DMS 273 treated with DMSO at 0.1 percent for 48 hours (cell line): ENCODE measurements around the gene CLEC11A.
"Not testable (repeated sequence)": the region's sequence is repeated elsewhere in the genome, so short reads cannot be mapped to it uniquely, and the experiment has no call there.

ENCODE experiments used
- DNase-seq: peaks from one replicate; lab custom pipeline; 2025; lab: John Stamatoyannopoulos, UW

Gene CLEC11A

GRCh38 chr19:50721441-50722137 lies 1.6 kb upstream of the CLEC11A start:
- DNase-seq = no peak

GRCh38 chr19:50722201-50723013 lies 757 bp upstream of the CLEC11A start:
- no peak for DNase-seq

GRCh38 chr19:50723735-50724521 lies 764 bp downstream of the CLEC11A start:
- no peak for DNase-seq

GRCh38 chr19:50724522-50725217 lies 1.5 kb downstream of the CLEC11A start:
- peak; percentile 77 for DNase-seq

- no peak for DNase-seq
Observed at GRCh38 chr19:50725218-50725910, 2.2 kb downstream of the CLEC11A start.

- no peak for DNase-seq
Observed at GRCh38 chr19:50725911-50726230, 2.7 kb downstream of the CLEC11A start.

GRCh38 chr19:50728084-50728737 lies 5.0 kb downstream of the CLEC11A start:
- no peak for DNase-seq

GRCh38 chr19:50729894-50730293 lies 6.7 kb downstream of the CLEC11A start:
- no peak for DNase-seq

GRCh38 chr19:50735869-50736268 lies 12.7 kb downstream of the CLEC11A start:
- no peak for DNase-seq

- DNase-seq = no peak
Observed at GRCh38 chr19:50736338-50736737, 13.2 kb downstream of the CLEC11A start.

GRCh38 chr19:50739132-50739913 lies 16.2 kb downstream of the CLEC11A start:
- DNase-seq = no peak

- no peak for DNase-seq
Observed at GRCh38 chr19:50739914-50740426, 16.8 kb downstream of the CLEC11A start.

- DNase-seq = no peak
Observed at GRCh38 chr19:50741179-50741933, 18.2 kb downstream of the CLEC11A start.

GRCh38 chr19:50743537-50743936 lies 20.4 kb downstream of the CLEC11A start:
- DNase-seq = no peak

GRCh38 chr19:50745221-50745620 lies 22.1 kb downstream of the CLEC11A start:
- no peak for DNase-seq

- DNase-seq = not testable (repeated sequence)
Observed at GRCh38 chr19:50747141-50747540, 24.0 kb downstream of the CLEC11A start.

- no peak for DNase-seq
Observed at GRCh38 chr19:50749490-50749889, 26.3 kb downstream of the CLEC11A start.

- DNase-seq = no peak
Observed at GRCh38 chr19:50750010-50750409, 26.8 kb downstream of the CLEC11A start.

GRCh38 chr19:50753879-50754278 lies 30.7 kb downstream of the CLEC11A start:
- DNase-seq = no peak
